Body of pancreas (tissue), 4 donors: ENCODE data around the gene ALG14. TPM values are rescaled to one million over a fixed set of nuclear protein-coding genes. Genes with fewer than 3 reads are reported as not detected.

Source experiments
- ATAC-seq: fragments of 150-250 bp; one replicate; pipeline ENCODE4 v1.9.1; 2016
- DNase-seq, 4 donors: peaks; one replicate each; pipeline ENCODE4 v3.0.0-alpha.2; 2019
- H3K27ac ChIP-seq, 4 donors: fragments of 200-600 bp; sonication (generic); 1 replicate in 3 of 4; 2 replicates in 1 of 4; pipeline versions ENCODE4 v1.5.1 to v1.6.1; 2016 to 2019; ENCODE audit warnings: mild to moderate bottlenecking in 1 of 4, mixed read lengths in 1 of 4, moderate library complexity in 1 of 4
- H3K27me3 ChIP-seq, 2 donors: fragments of 200-600 bp; sonication (generic); one replicate each; pipeline ENCODE4 v1.6.0; 2016; ENCODE audit warnings: mild to moderate bottlenecking in 1 of 2
- H3K36me3 ChIP-seq, 2 donors: fragments of 200-600 bp; sonication (generic); replicated peaks in 1 of 2; 2 replicates each; pipeline ENCODE4 v1.5.1; 2016; ENCODE audit warnings: low read depth in 2 of 2; ENCODE audit not compliant: insufficient read depth in 1 of 2
- H3K4me1 ChIP-seq: fragments of 200-600 bp; sonication (generic); one replicate; pipeline ENCODE4 v1.6.0; 2016
- H3K4me3 ChIP-seq, 2 donors: fragments of 200-600 bp; sonication (generic); 1 replicate in 1 of 2; 2 replicates in 1 of 2; pipeline ENCODE4 v1.5.1; 2016 to 2019
- H3K9me3 ChIP-seq, 3 donors: fragments of 200-600 bp; sonication (generic); 1 replicate in 2 of 3; 2 replicates in 1 of 3; pipeline ENCODE4 v1.5.1; 2016
- CTCF ChIP-seq, 7 experiments: fragments of 450-650 bp in 4 of 7; fragments of 200-600 bp in 3 of 7; sonication (generic) in 3 of 7; IDR thresholded peaks; one replicate each; pipeline ENCODE4 v1.5.1; 2016 to 2019; ENCODE audit warnings: antibody characterized with exemption in 7 of 7
- POLR2A ChIP-seq, 3 donors: fragments of 450-650 bp; IDR thresholded peaks; one replicate each; pipeline ENCODE4 v1.6.1; 2016; ENCODE audit warnings: antibody characterized with exemption in 3 of 3, mild to moderate bottlenecking in 2 of 3
- WGBS, 2 donors: methylation state at CpG; one replicate each; pipeline ENCODE4 v1.1.5; 2017; 5-methylcytosine and 5-hydroxymethylcytosine counted together
- intact Hi-C: fragments of 100-400 bp; cut with DNase I; formaldehyde crosslinking; loops from one replicate; pipeline ENCODE4 v1.15.1; 2023
- total RNA-seq, 2 donors: library from RNA; depleted of rRNA; stranded (reverse); fragments of >200 nt; gene quantifications; one replicate each; pipeline ENCODE4 v1.1.0, GENCODE V29; 2016

The ALG14 gene
- total RNA-seq, 2 donors from 2014 or later = 0.78 to 0.99 TPM

GRCh38 chr1:94937820-94938219, 134.9 kb downstream of the ALG14 start:
- TF ChIP-seq CTCF (IDR thresholded peaks at IDR 0.05) = no peak
- no peak for TF ChIP-seq POLR2A (IDR thresholded peaks at IDR 0.05)
- Histone ChIP-seq H3K9me3 (no peaks in the 10 kb centered on the region), H3K36me3 (no peaks in the 10 kb centered on the region), H3K4me1 (peaks cover 17% of the 10 kb centered on the region), H3K27me3 (no peaks in the 10 kb centered on the region), H3K27ac (no peak overlapping the region), H3K4me3 (no peak overlapping the region)
- intact Hi-C loops = loop anchor here (10.0 kb wide), 1 partner anchor 97 kb away; no protein-coding TSS in a partner anchor
- DNase-seq = no peak
- 54 to 90% methylated on average over 1 of the region's 1 CpG for WGBS, 2 donors
- ATAC-seq = no peak

GRCh38 chr1:94936861-94937620, 135.7 kb downstream of the ALG14 start:
- TF ChIP-seq POLR2A (IDR thresholded peaks at IDR 0.05) (no peak), CTCF (IDR thresholded peaks at IDR 0.05) (no peak)
- Histone ChIP-seq H3K27me3 (no peaks in the 10 kb centered on the region), H3K4me1 (peaks cover 9% of the 10 kb centered on the region), H3K36me3 (no peaks in the 10 kb centered on the region), H3K4me3 (no peak overlapping the region), H3K27ac (no peak overlapping the region), H3K9me3 (no peaks in the 10 kb centered on the region)
- ATAC-seq (no peak), DNase-seq (no peak)
- 53 to 55% methylated on average over 5 of the region's 5 CpGs for WGBS, 2 donors
- intact Hi-C loops = loop anchor here (10.0 kb wide), 1 partner anchor 98 kb away; no protein-coding TSS in a partner anchor

GRCh38 chr1:94935476-94935875, 137.3 kb downstream of the ALG14 start:
- 43 to 46% methylated on average over 1 of the region's 1 CpG for WGBS, 2 donors
- H3K27ac ChIP-seq = no peak overlapping the region

GRCh38 chr1:94935034-94935433, 137.7 kb downstream of the ALG14 start:
- DNase-seq = no peak
- Histone ChIP-seq H3K27ac (no peak overlapping the region), H3K27me3 (no peaks in the 10 kb centered on the region), H3K36me3 (no peaks in the 10 kb centered on the region), H3K9me3 (no peaks in the 10 kb centered on the region), H3K4me1 (no peaks in the 10 kb centered on the region), H3K4me3 (no peak overlapping the region)
- no peak for ATAC-seq
- WGBS, 2 donors = 89 to 92% methylated on average over 1 of the region's 1 CpG
- TF ChIP-seq POLR2A (IDR thresholded peaks at IDR 0.05) (no peak), CTCF (IDR thresholded peaks at IDR 0.05) (no peak)
- intact Hi-C loops = loop anchor here (10.0 kb wide), 1 partner anchor 100 kb away; no protein-coding TSS in a partner anchor

More at GRCh38 chr1:94935476-94935875, 137.3 kb downstream of the ALG14 start:
- Histone ChIP-seq H3K36me3 (no peaks in the 10 kb centered on the region), H3K27me3 (no peaks in the 10 kb centered on the region), H3K4me1 (no peaks in the 10 kb centered on the region), H3K4me3 (no peak overlapping the region), H3K9me3 (no peaks in the 10 kb centered on the region)
- TF ChIP-seq CTCF (IDR thresholded peaks at IDR 0.05) = no peak
- no peak for TF ChIP-seq POLR2A (IDR thresholded peaks at IDR 0.05)
- ATAC-seq = no peak
- intact Hi-C loops = loop anchor here (10.0 kb wide), 1 partner anchor 99 kb away; no protein-coding TSS in a partner anchor
- DNase-seq = no peak
